ENCODE measurements around the gene TRIP10.
A peak's percentile ranks its signal among the peaks of the same experiment; 100 is the strongest.
"Not testable (repeated sequence)": the region's sequence is repeated elsewhere in the genome, so short reads cannot be mapped to it uniquely, and the experiment has no call there.

The TRIP10 gene, protein sequence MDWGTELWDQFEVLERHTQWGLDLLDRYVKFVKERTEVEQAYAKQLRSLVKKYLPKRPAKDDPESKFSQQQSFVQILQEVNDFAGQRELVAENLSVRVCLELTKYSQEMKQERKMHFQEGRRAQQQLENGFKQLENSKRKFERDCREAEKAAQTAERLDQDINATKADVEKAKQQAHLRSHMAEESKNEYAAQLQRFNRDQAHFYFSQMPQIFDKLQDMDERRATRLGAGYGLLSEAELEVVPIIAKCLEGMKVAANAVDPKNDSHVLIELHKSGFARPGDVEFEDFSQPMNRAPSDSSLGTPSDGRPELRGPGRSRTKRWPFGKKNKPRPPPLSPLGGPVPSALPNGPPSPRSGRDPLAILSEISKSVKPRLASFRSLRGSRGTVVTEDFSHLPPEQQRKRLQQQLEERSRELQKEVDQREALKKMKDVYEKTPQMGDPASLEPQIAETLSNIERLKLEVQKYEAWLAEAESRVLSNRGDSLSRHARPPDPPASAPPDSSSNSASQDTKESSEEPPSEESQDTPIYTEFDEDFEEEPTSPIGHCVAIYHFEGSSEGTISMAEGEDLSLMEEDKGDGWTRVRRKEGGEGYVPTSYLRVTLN

DNA sequence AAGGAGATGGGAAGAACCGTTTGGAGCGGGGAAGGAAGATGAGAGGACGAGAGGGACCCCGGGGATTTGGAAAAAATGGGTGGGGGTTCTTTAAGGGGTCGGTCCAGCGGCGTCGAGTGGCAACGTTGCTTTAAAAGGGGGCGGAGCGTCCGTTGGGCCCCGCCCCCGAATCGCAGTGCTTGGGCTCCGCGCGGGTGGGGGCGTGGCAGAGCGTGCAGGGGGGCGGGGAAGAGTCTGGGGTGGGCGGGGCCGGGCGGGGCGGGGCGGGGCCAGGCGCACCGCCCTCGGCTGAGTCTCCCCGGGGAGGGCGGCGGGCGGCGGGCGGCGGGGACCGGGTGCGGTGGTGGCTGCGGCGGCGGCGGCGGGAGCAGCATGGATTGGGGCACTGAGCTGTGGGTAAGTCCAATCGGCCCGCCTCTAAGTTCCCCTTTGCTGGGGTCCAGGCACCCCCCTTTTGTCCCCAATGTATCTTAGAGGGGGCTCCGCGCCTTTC, at the start of gene TRIP10:
Gene TRIP10, plus strand, starts transcription at position 291 of the 493 bp plus-strand sequence. Its CDS starts 82 bp downstream, at position 373.
- peak; percentile 84 for DNase-seq

DNA sequence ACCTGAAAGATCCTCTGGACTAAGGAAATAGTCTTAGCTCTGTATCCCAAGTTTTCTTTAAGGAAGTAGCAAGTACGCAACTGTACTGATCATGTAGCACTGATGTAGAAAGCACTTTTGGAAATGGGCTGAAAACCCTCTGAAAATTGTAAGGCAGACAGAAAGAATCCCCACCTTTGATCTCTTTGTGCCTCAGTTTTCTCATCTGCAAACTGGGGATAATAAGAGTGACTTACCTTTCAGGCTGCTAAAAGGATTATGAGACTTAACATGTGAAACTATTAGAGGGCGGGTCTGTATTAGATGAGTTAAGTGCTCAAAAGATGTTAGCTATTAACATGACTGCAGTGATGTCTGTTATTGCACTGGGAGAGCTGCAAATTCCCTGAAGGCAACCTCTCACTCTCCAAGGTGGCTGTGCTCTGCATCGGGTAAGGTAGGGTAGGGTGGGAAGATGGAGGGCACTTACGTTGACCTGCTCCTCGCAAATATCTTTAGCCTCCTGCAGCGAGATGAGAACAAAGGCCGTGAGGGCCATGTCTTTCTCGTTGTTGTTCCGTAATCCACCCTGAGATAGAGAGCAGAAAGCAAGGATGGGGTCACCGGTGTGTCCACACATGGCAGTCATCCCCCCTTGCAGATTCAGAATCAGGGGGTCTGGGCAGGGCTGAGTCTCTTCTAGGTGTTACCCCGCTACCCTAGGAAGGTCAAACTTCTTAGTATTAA, 49.2 kb upstream of the TRIP10 start:
- DNase-seq = no peak

DNA sequence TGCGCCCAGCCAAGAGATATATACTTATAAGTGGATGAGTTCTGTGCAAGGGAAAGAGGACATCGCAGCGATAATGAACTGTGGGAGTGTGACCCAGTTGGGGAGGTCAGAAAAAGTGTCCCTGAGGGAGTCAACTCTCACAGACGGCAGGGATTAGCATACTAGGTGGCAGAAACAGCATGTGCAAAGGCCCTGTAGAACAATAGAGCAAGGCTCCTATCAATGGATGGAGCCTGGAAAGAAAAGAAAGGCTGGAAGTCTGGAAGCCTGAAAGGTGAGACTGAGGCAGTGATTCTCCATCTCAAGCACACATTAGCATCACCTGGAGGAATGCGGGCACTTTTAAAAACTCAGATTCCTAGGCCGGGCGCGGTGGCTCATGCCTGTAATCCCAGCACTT, 48.1 kb upstream of the TRIP10 start:
- no peak for DNase-seq

DNA sequence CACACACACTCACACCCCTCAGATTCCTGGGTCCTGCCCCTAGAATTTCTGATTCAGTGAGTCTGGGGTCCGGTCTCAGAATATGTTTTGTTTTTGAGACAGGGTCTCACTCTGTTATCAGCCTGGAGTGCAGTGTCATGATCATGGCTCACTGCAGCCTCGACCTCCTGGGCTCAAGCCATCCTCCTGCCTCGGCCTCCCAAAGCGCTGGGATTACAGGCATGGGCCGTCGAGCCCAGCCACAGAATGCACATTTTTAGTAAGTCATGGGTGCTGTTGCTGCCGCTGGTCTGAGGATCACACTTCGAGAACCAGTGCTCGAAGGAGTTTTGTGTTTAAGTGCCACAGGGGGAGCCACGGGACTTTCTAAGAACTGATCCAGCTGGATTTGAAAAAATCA, 47.5 kb upstream of the TRIP10 start:
- DNase-seq = no peak

DNA sequence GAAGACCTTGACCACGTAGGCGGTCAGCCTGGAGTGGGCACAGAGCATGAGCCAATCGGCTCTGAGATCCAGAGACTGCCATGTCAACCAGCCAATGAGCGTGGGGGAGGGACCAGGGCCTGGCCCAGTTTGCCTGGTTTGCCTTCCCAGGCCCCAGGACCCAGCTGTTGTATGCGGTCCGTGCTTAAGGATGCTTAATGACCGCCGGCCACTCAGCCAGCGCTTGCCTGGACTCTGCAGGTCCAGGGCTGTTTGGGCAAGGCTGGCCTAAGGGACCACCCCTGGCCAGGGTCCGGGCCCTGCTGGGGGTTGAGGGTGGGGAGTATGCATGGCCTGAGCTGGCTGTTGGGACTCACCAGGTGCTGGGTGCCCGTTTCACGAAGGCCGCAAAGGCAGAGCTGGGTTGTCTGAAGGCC, 46.4 kb upstream of the TRIP10 start:
- DNase-seq = no peak

DNA sequence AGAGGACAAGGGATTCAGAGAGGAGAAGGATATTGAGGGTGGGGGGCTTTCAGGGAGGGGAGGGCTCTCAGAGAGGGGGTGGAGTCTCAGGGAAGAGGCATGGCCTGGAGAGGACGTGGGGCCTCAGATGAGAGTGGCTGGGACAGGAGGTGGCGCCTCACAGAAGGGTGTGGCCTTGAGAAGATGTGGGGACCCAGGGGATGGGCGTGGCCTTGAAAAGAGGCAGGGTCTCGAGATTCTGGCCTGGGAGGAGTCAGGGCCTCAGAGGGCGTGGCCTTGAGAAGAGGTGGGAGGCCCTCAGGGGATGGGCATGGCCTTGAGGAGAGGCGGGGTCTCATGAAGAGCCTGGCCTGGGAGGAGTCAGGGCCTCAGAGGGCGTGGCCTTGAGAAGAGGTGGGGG, 45.8 kb upstream of the TRIP10 start:
- no peak for DNase-seq

DNA sequence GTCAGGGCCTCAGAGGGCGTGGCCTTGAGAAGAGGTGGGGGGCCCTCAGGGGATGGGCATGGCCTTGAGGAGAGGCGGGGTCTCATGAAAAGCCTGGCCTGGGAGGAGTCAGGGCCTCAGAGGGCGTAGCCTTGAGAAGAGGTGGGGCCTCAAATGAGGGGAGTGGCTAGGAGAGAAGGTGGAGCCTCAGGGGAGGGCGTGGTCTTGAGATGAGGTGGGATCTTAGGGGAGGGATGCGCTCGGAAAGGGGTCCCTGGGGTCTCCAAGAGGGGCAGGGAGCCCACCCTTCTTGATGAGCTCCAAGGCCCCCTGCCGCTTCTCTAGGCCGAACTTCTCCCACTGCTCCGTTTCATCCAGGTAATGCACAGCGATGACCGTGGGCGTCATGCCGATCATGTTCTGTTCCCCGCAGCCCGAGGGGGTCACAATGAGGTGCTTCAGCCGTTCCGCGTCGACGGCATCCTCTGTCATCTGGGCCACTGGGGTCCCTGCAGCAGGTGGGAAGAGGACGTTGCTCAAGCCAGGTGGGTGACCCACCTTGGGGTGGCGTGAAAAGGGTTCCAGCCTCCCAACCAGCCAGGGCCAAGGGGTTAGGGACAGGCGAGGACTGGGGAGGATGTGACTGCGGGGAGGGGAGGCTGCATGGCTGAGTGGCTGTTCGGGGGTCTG, 45.2 kb upstream of the TRIP10 start:
- no peak for DNase-seq

DNA sequence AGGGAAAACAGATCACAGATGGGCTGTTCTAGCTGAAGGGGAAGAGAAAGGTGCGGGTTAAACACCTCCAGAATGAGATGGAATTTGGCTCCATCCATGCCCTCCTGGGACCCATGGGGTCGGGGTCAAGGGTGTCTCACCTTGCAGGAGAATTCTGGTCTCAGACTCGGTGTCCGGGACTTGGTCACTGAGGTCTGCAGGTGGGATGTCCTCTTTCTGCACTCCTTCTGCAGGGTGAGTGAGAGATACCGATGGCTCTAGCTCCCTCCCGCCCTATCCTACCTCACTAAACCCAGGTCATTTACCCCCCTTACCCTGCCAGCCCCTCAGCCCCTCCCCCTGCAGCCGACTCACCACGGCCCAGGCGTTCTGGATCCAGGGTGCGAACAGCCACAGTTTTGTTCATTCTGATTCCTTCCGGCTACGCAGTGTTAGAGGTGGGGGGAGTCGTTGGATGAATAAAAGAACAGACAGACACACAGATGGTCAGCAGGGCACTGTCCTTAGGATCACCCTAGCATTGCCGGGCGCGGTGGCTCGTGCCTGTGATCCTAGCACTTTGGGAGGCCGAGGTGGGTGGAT, 43.1 kb upstream of the TRIP10 start:
- DNase-seq = no peak

DNA sequence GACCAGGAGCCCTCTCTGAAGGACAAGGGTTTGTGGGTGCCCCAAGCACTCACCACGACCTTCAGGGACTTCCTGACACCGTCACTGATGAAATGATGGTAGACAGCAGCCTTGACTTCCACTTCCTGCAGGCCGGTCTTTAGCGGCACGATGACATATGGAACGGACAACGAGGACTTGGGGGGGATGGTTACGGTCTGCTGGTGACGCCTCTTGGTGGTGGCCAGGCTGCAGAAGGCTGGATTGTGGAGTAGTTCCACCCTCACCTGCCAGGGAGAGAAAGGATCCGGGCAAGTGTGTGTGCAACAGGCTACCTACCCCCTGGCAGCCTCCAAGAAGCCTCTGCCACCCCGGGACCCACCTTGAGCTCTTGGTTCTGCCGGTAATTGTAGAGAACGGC, 42.2 kb upstream of the TRIP10 start:
- no peak for DNase-seq

DNA sequence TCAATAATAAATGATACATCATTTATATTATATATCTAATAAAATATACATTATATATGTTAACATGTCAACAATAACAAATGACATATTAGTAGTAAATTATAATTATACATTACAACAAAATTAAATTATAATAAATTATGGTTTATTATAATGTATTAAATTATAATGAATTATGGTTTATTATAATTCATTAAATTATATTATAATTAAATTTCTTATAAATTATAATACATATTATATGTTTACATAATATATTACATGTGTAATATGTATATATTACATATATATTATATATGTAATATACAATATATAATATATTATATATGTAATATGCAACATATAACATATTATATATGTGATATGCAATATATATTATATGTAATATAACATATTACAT, 39.5 kb upstream of the TRIP10 start:
- DNase-seq = no peak

DNA sequence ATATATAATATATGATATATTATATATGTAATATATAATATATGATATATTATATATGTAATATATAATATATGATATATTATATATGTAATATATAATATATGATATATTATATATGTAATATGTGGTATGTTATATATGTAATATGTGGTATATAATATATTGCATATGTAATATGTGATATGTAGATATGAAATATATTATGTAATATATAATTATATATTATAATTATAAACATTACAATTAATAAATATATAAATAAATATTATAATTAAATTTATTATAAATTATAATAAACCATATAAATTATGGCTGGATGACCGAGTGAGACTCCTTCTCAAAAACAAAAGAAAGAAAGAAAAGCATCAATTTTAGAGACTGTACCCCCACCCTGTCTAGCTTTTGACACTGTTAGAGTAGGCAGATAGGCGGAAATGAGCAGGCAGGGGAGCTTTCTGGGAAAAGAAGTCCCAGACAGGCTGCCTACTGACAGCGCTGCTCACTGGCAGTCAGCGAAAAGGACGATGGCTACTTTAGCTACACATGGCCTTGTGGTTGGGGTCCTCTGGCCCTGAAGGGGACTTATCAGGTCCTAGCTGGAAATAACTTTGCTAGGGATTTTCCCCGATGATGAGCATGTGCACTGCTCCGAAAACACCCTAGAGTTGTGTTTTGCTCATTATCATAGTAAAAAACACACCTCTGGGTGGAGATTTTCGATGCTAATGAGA, 38.7 kb upstream of the TRIP10 start:
- DNase-seq = no peak

DNA sequence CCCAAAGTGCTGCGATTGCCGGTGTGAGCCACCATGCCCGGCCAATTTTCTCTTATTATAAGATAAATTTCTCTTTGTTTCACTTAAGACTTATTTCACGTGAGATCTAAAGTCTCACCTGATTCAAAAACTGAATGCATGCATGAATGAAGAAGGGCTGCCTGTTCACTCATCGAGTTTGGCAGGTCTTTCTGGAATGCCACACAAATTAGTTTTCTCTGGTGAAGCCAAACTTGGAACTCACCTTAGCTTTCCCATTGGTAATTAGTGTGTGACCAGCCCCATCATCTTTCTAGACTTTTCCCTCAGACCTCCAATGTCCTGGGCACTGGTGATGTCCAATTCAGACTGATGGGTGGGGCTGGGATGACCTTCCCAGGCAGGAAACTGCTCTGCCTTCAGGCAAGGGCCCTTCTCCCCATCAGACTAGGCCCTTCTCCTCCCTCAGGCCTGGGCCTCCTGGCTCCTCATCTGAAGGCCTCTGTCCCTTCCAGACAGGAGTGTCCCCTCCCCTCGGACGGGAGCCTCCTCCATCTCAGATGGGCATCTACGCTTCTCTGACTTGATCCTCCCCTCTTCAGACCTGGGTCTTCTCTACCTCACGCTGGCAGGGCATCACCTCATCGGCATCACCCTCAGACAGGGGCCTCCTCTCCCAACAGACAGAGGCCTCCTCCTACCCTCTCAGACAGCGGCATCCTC, 33.4 kb upstream of the TRIP10 start:
- no peak for DNase-seq

DNA sequence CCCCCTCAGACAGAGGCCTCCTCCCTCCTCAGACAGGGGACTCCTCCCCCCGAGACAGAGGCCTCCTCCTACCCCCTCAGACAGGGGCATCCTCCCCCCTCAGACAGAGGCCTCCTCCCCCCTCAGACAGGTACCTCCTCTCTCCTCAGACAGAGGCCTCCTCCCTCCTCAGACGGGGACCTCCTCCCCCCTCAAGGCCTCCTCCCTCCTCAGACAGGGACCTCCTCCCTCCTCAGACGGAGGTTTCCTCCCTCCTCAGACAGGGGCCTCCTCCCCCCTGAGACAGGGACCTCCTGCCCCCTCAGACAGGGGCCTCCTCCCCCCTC, 32.9 kb upstream of the TRIP10 start:
- no peak for DNase-seq

DNA sequence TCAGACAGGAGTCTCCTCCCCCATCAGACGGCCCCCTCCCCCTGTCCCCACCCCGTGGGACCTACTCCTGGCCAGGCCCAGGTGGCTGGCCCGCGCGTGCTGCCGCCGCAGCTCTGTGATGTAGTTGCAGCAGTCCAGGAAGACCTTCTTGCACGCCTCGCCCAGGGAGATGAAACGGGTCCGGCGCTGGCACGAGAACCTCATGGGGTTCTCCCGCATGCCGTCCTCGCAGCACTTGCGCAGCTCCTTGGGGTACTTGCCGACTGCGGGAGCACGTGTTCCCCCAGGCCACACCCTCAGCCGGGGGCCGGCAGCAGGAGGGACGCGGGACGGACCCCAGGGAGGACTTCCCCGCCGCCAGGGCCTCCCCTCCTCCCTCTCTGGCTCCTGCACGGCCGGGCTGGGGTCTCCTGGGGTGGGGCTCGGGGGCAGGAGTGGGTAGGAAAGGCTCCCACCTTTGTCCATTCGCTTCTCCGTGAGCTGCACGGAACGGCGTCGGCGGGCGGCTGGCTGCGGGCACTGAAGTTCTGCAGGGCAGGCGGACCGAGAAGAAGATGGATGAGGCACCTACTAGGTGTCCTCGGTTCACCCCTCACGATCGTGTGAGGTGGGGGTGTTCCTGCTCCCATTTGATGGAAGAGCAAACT, 32.3 kb upstream of the TRIP10 start:
- DNase-seq = no peak

DNA sequence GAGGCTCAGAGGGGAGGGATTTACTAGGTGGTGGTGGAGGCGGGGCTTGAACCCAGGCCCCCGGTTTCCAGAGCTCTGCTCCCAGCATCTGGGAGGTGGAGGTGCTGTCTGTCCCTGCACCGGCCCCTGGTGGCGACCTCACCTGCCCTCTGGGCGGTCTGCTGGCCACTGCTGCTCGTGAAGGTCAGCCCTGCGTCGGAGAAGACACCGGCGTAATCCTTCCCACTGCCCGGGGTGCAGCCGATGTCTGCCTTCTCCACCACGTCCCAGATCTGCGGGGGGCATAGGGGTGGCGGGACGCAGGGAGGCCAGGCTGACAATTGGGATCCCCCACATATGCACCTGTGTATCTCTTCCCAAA, 31.8 kb upstream of the TRIP10 start:
- DNase-seq = no peak

DNA sequence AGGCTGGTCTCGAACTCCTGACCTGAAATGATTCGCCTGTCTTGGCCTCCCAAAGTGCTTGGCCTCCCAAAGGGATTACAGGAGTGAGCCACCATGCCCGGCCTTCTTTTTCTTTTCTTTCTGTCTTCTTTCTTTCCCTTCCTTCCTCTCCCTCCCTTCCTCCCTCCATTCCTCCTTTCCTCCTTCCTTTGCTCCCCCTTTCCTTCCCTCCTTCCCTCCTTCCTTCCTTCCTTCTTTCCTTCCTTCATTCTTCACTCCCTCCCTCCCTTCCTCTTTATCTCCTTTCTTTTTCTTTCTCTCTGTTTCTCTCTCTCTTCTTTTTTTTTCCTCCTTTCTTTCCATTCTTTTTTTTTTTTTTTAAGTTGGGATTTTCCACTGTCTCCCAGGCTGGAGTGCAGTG, 31.1 kb upstream of the TRIP10 start:
- DNase-seq = no peak

DNA sequence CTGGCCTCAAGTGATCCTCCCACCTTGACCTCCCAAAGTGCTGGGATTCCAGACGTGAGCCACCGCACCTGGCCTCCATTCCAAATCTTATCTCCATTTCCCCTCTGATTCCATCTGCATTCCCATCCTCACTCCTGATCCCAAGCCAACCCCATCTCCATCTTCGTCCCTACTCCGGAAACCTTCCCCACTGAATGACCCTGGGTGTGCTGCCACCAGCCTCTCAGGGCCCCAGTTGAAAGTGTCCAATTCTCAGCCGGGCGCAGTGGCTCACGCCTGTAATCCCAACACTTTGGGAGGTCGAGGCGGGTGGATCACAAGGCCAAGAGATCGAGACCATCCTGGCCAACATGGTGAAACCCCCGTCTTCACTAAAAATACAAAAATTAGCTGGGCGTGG, 30.6 kb upstream of the TRIP10 start:
- DNase-seq = not testable (repeated sequence)

DNA sequence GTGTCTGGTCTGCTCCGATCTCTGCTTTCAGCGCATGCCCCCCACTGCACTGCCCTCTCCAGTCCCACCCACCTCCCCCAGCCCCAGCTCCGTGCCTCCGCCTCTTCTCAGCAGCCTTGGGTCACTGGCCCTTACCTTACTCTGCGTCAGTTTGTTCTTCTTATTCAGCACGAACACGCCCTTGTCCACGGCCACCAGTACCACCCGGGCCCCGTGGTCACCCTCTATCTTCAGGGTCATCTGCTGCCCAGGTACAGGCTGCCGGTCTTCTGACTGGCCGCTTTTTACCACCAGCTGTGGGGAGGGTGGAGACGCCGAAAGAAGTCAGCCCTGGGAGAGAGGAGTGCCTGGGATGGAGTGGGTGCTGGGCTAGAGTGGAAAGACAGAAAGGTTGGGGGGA, 29.9 kb upstream of the TRIP10 start:
- no peak for DNase-seq

DNA sequence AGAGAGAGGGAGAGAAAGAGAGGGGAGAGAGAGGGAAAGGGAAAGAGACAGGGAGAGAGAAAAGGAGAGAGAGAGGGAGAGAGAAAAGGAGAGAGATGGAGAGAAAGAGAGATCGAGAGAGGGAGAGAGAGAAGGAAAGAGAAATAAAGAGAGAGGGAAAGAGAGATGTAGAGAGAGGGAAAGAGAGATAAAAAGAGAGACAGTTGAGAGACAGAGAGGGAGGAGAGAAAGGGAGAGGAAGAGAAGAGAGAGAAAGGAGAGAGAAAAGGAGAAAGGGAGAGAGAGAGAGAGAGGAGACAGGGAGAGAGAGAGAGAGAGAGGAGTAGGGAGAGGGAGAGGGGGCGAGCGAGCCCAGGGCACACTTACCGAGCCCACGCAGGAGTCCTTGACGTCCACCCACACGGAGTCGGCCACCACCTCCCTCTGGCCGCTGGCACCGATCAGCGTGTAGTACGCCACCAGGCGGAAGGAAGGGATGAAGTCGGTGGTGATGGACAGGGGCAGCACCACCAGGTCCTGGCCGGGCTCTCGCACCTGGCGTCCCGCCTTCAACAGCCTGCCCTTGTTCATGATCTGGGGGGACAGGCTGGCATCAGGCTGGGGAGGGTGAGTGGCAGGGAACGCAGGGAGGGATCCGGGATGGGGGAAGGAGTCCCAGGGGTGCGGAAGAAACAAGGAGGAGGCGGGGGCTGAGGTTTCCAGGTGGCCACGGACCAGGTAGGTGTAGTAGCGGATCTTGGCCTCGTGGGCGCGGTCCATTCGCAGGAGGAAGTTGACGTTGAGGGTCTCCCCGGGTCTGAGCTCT, 29.0 kb upstream of the TRIP10 start:
- peak; percentile 22 for DNase-seq

DNA sequence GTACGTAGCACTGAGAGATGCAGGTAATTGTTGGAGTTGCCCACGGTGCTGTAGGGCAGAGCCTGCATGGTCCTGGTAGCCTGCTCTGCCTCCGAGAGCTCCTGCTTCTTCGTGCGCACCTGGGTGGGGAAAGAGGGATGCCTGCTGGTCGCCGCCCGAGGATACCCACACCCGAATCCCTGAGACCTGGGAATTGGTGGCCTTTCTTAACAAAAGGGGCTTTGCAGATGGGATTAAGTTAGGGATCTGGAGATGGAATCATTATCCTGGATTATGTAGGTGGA, 28.5 kb upstream of the TRIP10 start:
- no peak for DNase-seq

DNA sequence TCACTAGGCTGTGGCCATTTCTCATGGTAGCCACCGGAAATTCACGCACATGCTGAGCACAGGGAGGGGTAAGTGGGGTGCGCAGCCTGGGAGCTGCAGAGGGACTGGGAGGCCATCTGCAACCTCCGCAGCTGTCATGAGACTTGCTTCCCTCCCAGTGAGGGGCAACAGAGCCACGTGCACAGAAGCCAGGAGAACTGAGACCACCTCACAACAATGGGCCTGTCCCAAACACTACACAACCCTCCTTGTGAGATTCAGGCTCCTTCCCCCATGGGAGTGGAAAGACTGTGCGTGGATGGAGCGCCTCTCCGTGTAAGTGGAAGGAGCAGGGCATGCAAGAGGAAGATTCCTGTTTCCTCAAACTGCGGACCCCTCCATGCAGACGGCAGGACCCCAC, 27.9 kb upstream of the TRIP10 start:
- no peak for DNase-seq

Measured in CD4-positive, alpha-beta T cell treated with Interleukin-6 for 4 hours (primary cell).